NCI-H524 (cell line): ENCODE results near the gene CERS6.
A peak's percentile ranks its signal among the peaks of the same experiment; 100 is the strongest.

ENCODE experiments used
- DNase-seq, 2 experiments: peaks; one replicate each; lab custom pipeline; 2025; lab: John Stamatoyannopoulos, UW

The CERS6 gene

GRCh38 chr2:168700615-168701245 is 244.7 kb downstream of the CERS6 start:
- peak in 1 of 2 experiments; percentile 4 for DNase-seq

GRCh38 chr2:168702579-168702978 is 246.5 kb downstream of the CERS6 start:
- DNase-seq = peak in 1 of 2 experiments; percentile 35

GRCh38 chr2:168703926-168704325 is 247.9 kb downstream of the CERS6 start:
- DNase-seq = no peak

- peak in 1 of 2 experiments; percentile 51 for DNase-seq
Observed at GRCh38 chr2:168705534-168706470, 249.7 kb downstream of the CERS6 start.

- DNase-seq = no peak
Observed at GRCh38 chr2:168706806-168707205, 250.7 kb downstream of the CERS6 start.

- DNase-seq = no peak
Observed at GRCh38 chr2:168708080-168708479, 252.0 kb downstream of the CERS6 start.

- no peak for DNase-seq
Observed at GRCh38 chr2:168710754-168711467, 254.8 kb downstream of the CERS6 start.

GRCh38 chr2:168712053-168712452 is 256.0 kb downstream of the CERS6 start:
- DNase-seq = no peak

- no peak for DNase-seq
Observed at GRCh38 chr2:168713325-168713724, 257.3 kb downstream of the CERS6 start.

GRCh38 chr2:168715849-168716248 is 259.8 kb downstream of the CERS6 start:
- DNase-seq = no peak

- DNase-seq = no peak
Observed at GRCh38 chr2:168716839-168717238, 260.8 kb downstream of the CERS6 start.

- no peak for DNase-seq
Observed at GRCh38 chr2:168717790-168718502, 261.9 kb downstream of the CERS6 start.

- no peak for DNase-seq
Observed at GRCh38 chr2:168718622-168719021, 262.6 kb downstream of the CERS6 start.

- no peak for DNase-seq
Observed at GRCh38 chr2:168719446-168719845, 263.4 kb downstream of the CERS6 start.

- no peak for DNase-seq
Observed at GRCh38 chr2:168722592-168722991, 266.5 kb downstream of the CERS6 start.

- no peak for DNase-seq
Observed at GRCh38 chr2:168723275-168723899, 267.3 kb downstream of the CERS6 start.

GRCh38 chr2:168726375-168726774 is 270.3 kb downstream of the CERS6 start:
- DNase-seq = no peak

- DNase-seq = no peak
Observed at GRCh38 chr2:168727904-168728470, 271.9 kb downstream of the CERS6 start.

GRCh38 chr2:168729455-168729854 is 273.4 kb downstream of the CERS6 start:
- no peak for DNase-seq

- no peak for DNase-seq
Observed at GRCh38 chr2:168730344-168730743, 274.3 kb downstream of the CERS6 start.

- DNase-seq = no peak
Observed at GRCh38 chr2:168731002-168731401, 274.9 kb downstream of the CERS6 start.
